ENCODE measurements around the gene TMEM252.

Gene TMEM252

GRCh38 chr9:68500457-68501381 is 40.0 kb downstream of the TMEM252 start:
- FAIRE-seq (no peak), DNase-seq (ENCODE audit: low spot score) (peak; percentile 33)

- FAIRE-seq (no peak), DNase-seq (ENCODE audit: low spot score) (no peak)
Observed at GRCh38 chr9:68498816-68499215, 41.9 kb downstream of the TMEM252 start.

- DNase-seq (ENCODE audit: low spot score) (no peak), FAIRE-seq (no peak)
Observed at GRCh38 chr9:68497629-68498028, 43.1 kb downstream of the TMEM252 start.

GRCh38 chr9:68496356-68496755 is 44.3 kb downstream of the TMEM252 start:
- no peak for DNase-seq (ENCODE audit: low spot score)
- no peak for FAIRE-seq

GRCh38 chr9:68495247-68495646 is 45.4 kb downstream of the TMEM252 start:
- no peak for FAIRE-seq

GRCh38 chr9:68493958-68494577 is 46.6 kb downstream of the TMEM252 start:
- FAIRE-seq (no peak), DNase-seq (ENCODE audit: low spot score) (no peak)

More at GRCh38 chr9:68495247-68495646, 45.4 kb downstream of the TMEM252 start:
- DNase-seq (ENCODE audit: low spot score), result no peak

- FAIRE-seq, result no peak
- no peak for DNase-seq (ENCODE audit: low spot score)
Observed at GRCh38 chr9:68493541-68493940, 47.1 kb downstream of the TMEM252 start.

GRCh38 chr9:68492806-68493205 is 47.9 kb downstream of the TMEM252 start:
- DNase-seq (ENCODE audit: low spot score) (no peak), FAIRE-seq (no peak)

GRCh38 chr9:68489646-68490045 is 51.0 kb downstream of the TMEM252 start:
- no peak for DNase-seq (ENCODE audit: low spot score)
- FAIRE-seq, result no peak

- no peak for FAIRE-seq
- DNase-seq (ENCODE audit: low spot score), result no peak
Observed at GRCh38 chr9:68488126-68488525, 52.6 kb downstream of the TMEM252 start.

All from urothelium cell line (cell line).